NK-92 treated with Interleukin-12 subunit alpha and Interleukin-12 subunit beta, amount 100 ng/mL, for 24 hours (cell line): ENCODE data around the gene LNPEP.
"Not testable (repeated sequence)": the region's sequence is repeated elsewhere in the genome, so short reads cannot be mapped to it uniquely, and the experiment has no call there.

Source experiments
- DNase-seq: peaks from one replicate; lab custom pipeline; 2025; lab: John Stamatoyannopoulos, UW

Gene LNPEP

GRCh38 chr5:97063251-97063650 lies 127.4 kb downstream of the LNPEP start:
- DNase-seq = no peak

- DNase-seq = no peak
These were observed 129.6 kb downstream of the LNPEP start for GRCh38 chr5:97065475-97065874.

DNA sequence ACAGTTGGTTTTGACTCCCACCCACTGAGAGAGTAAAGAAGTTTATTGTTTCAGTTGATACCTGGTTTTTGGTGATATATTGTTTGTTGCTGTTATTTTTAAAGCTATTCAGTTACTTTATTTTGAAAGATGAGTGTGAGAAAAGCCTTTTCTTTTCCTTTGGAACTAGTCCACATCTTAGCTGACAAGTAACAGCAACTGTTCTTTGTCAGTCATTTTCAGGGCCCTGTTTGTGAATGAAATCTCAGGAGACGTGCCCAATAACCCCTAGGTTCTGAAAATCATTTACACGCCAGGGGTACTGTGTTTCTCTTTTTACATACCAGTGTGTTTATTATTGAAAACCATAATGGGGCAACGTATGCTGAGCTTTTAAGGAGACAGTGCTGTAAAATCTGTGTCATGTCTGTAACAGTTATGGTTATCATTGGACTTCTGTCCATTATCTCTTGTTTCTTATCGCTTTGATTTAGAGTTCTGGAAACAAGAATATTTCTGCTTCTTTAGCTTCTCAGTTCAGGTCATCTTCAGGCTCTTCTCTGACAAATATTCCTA lies 131.5 kb downstream of the LNPEP start:
- no peak for DNase-seq

DNA sequence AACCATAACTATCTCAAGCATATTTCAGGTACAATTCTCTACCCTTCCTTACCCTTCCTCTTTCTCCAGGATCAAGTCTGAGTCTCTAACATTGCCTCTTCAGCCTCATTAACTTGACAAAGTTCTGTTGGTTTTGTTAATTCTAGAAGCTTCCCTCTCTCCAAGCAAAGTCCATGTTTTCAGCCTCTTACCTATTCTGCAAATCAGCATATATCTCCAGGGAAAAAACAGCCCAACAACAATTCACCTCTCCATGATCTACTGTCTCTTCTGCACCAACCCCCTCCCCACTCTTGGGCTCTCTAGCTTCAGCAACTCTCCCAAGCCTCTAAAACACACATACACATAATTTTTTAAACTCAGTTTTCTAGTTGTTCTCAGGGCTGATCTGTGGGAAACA lies 134.4 kb downstream of the LNPEP start:
- DNase-seq = no peak

- no peak for DNase-seq
These were observed 135.2 kb downstream of the LNPEP start for GRCh38 chr5:97071101-97071500.

GRCh38 chr5:97071993-97072392 lies 136.1 kb downstream of the LNPEP start:
- no peak for DNase-seq

DNA sequence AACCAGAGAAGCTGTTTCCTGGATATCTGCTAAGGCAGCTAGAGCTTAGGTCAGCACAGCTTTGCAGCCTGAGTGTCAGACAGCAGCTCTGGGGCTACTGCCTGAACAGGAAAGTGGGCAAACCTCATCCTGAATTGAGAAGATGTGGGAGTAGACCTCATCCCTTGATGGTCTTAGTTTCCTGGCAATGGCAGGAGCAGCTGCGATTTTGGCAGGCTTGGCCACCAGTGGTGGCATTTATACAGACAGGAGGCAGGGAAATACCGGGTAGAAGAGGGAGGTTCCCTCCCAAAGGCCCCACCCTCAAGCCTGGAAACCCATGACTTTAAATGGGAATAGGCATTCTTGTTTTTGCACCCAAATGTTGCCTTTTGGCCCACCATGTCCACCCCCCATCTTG lies 136.8 kb downstream of the LNPEP start:
- no peak for DNase-seq

DNA sequence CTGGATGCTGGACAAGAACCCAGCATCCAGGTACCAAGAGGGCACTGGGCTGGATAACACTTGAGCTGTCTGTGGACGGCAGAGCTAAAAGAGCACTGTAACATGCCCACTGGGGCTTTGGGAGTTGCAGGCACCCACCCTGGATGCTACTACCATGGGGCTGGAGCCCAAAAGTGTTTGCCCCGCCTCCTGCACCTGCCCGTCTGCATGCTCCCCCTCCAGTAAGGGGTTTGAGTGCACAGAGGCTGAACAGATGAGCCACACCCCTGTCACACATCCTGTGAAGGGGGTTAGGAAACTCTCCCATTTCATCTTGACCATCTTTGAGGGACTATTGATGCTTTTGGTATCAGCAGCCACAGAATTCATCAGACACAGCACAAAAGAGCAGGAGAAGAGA lies 137.5 kb downstream of the LNPEP start:
- DNase-seq = no peak

DNA sequence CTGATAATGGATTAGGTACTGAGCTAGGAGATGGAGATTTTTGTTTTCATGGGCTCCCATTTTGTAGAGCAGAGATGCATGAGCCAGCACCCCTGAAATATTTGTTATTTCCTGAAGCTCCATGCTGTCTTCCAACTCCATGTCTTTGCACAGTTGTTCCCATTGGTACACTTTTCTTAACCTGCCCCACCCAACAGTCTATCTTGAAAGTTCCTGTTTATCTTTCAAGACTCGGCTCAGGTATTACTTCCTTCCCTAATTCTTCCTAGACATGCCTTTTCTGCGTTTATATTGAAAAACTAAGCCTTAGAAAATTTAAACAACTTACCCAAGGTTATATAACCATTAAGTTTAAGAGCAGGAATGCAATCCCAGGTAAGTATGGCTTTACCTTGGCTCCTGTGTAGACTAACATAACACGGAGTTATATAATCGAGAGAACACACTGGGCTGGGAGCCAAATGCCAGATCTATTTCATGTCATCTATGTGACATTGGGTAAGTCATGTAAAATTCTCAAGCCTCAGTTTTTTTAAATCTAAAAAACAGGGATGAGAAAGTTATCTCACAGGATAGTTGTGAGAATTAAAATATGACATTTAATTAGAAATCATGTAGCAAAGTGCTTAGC lies 139.1 kb downstream of the LNPEP start:
- no peak for DNase-seq

- no peak for DNase-seq
These were observed 139.8 kb downstream of the LNPEP start for GRCh38 chr5:97075649-97076048.

GRCh38 chr5:97076098-97076497 lies 140.2 kb downstream of the LNPEP start:
- DNase-seq = no peak

GRCh38 chr5:97077246-97077645 lies 141.4 kb downstream of the LNPEP start:
- DNase-seq = no peak

GRCh38 chr5:97078958-97079743 lies 143.3 kb downstream of the LNPEP start:
- DNase-seq = no peak

- DNase-seq = not testable (repeated sequence)
These were observed 149.0 kb downstream of the LNPEP start for GRCh38 chr5:97084782-97085458.

DNA sequence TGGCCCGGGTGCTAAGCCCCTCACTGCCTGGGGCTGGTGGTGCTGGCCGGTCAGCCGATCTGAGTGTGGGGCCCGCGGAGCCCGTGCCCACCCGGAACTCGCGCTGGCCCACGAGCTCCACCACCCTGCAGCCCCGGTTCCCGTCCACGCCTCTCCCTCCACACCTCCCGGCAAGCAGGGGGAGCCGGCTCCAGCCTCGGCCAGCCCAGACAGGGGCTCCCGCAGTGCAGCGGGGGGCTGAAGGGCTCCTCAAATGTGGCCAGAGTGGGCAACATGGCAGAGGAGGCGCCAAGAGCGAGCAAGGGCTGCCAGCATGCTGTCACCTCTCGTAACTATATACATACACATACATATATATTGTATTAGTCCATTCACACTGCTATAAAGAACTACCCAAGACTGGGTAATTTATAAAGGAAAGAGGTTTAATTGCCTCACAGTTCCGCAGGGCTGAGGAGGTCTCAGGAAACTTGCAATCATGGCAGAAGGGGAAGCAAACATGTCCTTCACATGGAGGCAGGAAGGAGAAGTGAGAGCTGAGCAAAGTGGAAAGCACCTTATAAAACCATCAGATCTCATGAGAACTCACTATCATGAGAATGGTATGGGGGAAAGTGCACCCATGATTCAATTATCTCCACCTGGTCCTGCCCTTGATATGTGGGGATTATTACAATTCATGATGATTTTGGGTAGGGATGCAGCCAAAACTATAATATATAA lies 149.7 kb downstream of the LNPEP start:
- no peak for DNase-seq
